Activated naive CD8-positive, alpha-beta T cell treated with anti-CD3 and anti-CD28 coated beads, Interleukin-2, amount 50 U/mL, for 24 hours (primary cell): ENCODE results near the gene C17orf107.

ENCODE experiments used
- ATAC-seq: fragments of 150-1000 bp; cut with Tn5 transposase; one replicate; pipeline ENCODE4 v1.10.0; 2021
- DNase-seq: peaks from one replicate; pipeline ENCODE4 v3.0.0; 2021
- H3K27ac Mint-ChIP-seq: one replicate; pipeline ENCODE4 v1.8.0; 2021; ENCODE audit warnings: mild to moderate bottlenecking, mixed read lengths
- H3K27me3 Mint-ChIP-seq: one replicate; pipeline ENCODE4 v1.8.0; 2021; ENCODE audit warnings: mixed read lengths
- H3K36me3 Mint-ChIP-seq: one replicate; pipeline ENCODE4 v1.8.0; 2021; ENCODE audit warnings: low read depth, mixed read lengths
- H3K4me1 Mint-ChIP-seq: one replicate; pipeline ENCODE4 v1.8.0; 2021; ENCODE audit warnings: mixed read lengths
- H3K4me3 Mint-ChIP-seq: one replicate; pipeline ENCODE4 v1.8.0; 2021; ENCODE audit warnings: mild to moderate bottlenecking, moderate library complexity, mixed read lengths
- H3K9me3 Mint-ChIP-seq: one replicate; pipeline ENCODE4 v1.8.0; 2021; ENCODE audit warnings: mixed read lengths

The C17orf107 gene

DNA sequence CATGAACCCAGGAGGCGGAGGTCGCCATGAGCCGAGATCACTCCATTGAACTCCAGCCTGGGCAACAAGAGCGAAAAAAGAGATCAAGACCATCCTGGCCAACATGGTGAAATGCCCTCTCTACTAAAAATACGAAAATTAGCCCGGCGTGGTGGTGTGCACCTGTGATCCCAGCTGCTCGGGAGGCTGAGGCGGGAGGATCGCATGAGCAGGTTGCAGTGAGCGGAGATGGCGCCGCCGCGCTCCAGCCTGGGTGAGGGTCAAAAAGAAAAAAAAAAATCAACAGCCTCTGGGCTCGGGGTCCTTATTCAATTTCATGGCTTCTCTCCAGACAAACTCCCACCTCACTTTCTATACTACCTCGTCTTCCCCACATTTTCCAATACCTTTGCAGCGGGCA is 29.5 kb downstream of the C17orf107 start:
- Mint-ChIP-seq H3K36me3 (peaks cover 8% of the 10 kb centered on the region), H3K27me3 (no peaks in the 10 kb centered on the region), H3K27ac (no peak overlapping the region), H3K4me1 (peaks cover 7% of the 10 kb centered on the region), H3K4me3 (no peak overlapping the region), H3K9me3 (no peaks in the 10 kb centered on the region)
- no peak for DNase-seq
- no peak for ATAC-seq

GRCh38 chr17:4931963-4932362 is 32.6 kb downstream of the C17orf107 start, which contains the start of gene GP1BA:
Gene GP1BA, plus strand, starts transcription at chr17:4932277. Its CDS starts 328 bp downstream, at chr17:4932605.
- H3K27ac Mint-ChIP-seq = no peak within 1 kb of the TSS
- no peaks in the 10 kb centered on the region for H3K27me3 Mint-ChIP-seq
- H3K4me1 Mint-ChIP-seq = peaks cover 20% of the 10 kb centered on the region
- no peak for DNase-seq
- H3K4me3 Mint-ChIP-seq = no peak within 1 kb of the TSS
- no peak for ATAC-seq
- H3K36me3 Mint-ChIP-seq = peaks cover 15% of the 10 kb centered on the region
- H3K9me3 Mint-ChIP-seq = no peaks in the 10 kb centered on the region

GRCh38 chr17:4932756-4933155 is 33.4 kb downstream of the C17orf107 start:
- no peaks in the 10 kb centered on the region for H3K27me3 Mint-ChIP-seq
- ATAC-seq = no peak
- no peak for DNase-seq
- peaks cover 21% of the 10 kb centered on the region for H3K4me1 Mint-ChIP-seq
- no peak overlapping the region for H3K4me3 Mint-ChIP-seq
- peaks cover 18% of the 10 kb centered on the region for H3K36me3 Mint-ChIP-seq
- H3K9me3 Mint-ChIP-seq = no peaks in the 10 kb centered on the region
- H3K27ac Mint-ChIP-seq = no peak overlapping the region

DNA sequence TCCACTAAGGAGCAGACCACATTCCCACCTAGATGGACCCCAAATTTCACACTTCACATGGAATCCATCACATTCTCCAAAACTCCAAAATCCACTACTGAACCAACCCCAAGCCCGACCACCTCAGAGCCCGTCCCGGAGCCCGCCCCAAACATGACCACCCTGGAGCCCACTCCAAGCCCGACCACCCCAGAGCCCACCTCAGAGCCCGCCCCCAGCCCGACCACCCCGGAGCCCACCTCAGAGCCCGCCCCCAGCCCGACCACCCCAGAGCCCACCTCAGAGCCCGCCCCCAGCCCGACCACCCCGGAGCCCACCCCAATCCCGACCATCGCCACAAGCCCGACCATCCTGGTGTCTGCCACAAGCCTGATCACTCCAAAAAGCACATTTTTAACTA is 34.3 kb downstream of the C17orf107 start:
- Mint-ChIP-seq H3K27ac (peak overlapping the region; percentile 49), H3K36me3 (peaks cover 19% of the 10 kb centered on the region), H3K9me3 (no peaks in the 10 kb centered on the region), H3K27me3 (no peaks in the 10 kb centered on the region), H3K4me3 (peak overlapping the region; percentile 23), H3K4me1 (peaks cover 28% of the 10 kb centered on the region)
- ATAC-seq (no peak), DNase-seq (no peak)

DNA sequence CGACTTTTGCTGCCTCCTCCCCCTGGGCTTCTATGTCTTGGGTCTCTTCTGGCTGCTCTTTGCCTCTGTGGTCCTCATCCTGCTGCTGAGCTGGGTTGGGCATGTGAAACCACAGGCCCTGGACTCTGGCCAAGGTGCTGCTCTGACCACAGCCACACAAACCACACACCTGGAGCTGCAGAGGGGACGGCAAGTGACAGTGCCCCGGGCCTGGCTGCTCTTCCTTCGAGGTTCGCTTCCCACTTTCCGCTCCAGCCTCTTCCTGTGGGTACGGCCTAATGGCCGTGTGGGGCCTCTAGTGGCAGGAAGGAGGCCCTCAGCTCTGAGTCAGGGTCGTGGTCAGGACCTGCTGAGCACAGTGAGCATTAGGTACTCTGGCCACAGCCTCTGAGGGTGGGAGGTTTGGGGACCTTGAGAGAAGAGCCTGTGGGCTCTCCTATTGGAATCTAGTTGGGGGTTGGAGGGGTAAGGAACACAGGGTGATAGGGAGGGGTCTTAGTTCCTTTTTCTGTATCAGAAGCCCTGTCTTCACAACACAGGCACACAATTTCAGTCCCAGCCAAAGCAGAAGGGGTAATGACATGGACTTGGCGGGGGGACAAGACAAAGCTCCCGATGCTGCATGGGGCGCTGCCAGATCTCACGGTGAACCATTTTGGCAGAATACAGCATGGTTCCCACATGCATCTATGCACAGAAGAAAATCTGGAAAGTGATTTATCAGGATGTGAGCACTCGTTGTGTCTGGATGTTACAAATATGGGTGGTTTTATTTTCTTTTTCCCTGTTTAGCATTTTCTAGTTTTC is 35.0 kb downstream of the C17orf107 start:
- Mint-ChIP-seq H3K4me3 (peak overlapping the region; percentile 23), H3K4me1 (peaks cover 33% of the 10 kb centered on the region)

DNA sequence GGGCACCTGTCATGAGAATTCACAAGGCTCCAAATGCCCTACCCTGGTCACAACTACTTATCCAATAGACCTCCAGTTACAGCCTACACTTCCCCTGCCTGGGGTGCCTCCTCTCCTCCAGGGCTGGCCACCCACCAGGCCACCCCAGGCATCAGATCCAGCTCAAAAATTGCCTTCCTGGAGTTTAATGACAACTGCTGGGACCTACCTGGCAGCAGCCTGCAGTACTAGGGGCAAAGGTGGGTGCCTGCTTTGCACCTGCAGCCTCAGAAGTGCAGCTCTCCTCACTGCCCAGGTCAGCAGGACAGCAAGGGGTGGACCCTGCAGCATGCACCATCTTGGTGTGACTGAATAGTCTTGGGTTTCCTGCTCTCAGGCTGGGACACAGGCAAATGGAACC is 36.3 kb downstream of the C17orf107 start:
- H3K27me3 Mint-ChIP-seq = peaks cover 2% of the 10 kb centered on the region
- no peak for ATAC-seq
- no peak overlapping the region for H3K27ac Mint-ChIP-seq
- no peaks in the 10 kb centered on the region for H3K9me3 Mint-ChIP-seq
- DNase-seq = no peak
- H3K4me3 Mint-ChIP-seq = no peak overlapping the region
- peaks cover 35% of the 10 kb centered on the region for H3K4me1 Mint-ChIP-seq
- peaks cover 17% of the 10 kb centered on the region for H3K36me3 Mint-ChIP-seq

More for the DNA sequence above, 35.0 kb downstream of the C17orf107 start:
- no peaks in the 10 kb centered on the region for H3K9me3 Mint-ChIP-seq
- ATAC-seq = no peak
- H3K27me3 Mint-ChIP-seq = no peaks in the 10 kb centered on the region
- no peak for DNase-seq
- H3K27ac Mint-ChIP-seq = peak overlapping the region; percentile 49
- peaks cover 19% of the 10 kb centered on the region for H3K36me3 Mint-ChIP-seq

- peaks cover 40% of the 10 kb centered on the region for H3K4me1 Mint-ChIP-seq
Measured at GRCh38 chr17:4936436-4936835, 37.1 kb downstream of the C17orf107 start.

DNA sequence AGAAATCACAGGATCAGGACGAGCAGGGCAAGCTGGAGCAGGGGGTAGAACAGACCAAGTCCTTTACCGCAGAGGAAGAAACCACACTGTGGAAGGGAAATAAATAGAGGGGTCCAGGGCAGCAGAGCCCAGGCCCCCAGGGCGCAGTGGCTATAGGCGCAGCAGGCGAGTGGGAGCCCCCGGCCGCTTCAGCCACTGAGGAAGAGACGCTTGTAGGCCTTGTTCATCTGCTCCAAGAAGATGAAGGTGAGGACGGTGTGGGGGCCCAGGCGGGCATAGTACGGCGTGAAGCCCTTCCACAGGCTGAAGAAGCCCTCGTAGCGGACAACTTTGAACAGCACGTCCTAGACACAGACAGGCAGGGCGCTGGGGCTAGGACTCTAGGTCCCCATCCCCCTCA is 38.2 kb downstream of the C17orf107 start:
- Mint-ChIP-seq H3K36me3 (peaks cover 30% of the 10 kb centered on the region), H3K27me3 (peaks cover 2% of the 10 kb centered on the region), H3K4me1 (peaks cover 52% of the 10 kb centered on the region), H3K27ac (no peak overlapping the region), H3K4me3 (no peak overlapping the region), H3K9me3 (no peaks in the 10 kb centered on the region)
- DNase-seq (no peak), ATAC-seq (no peak)

More at GRCh38 chr17:4936436-4936835, 37.1 kb downstream of the C17orf107 start:
- Mint-ChIP-seq H3K36me3 (peaks cover 19% of the 10 kb centered on the region), H3K27me3 (peaks cover 2% of the 10 kb centered on the region), H3K4me3 (no peak overlapping the region), H3K27ac (peak overlapping the region; percentile 16), H3K9me3 (no peaks in the 10 kb centered on the region)
- ATAC-seq (no peak), DNase-seq (no peak)

DNA sequence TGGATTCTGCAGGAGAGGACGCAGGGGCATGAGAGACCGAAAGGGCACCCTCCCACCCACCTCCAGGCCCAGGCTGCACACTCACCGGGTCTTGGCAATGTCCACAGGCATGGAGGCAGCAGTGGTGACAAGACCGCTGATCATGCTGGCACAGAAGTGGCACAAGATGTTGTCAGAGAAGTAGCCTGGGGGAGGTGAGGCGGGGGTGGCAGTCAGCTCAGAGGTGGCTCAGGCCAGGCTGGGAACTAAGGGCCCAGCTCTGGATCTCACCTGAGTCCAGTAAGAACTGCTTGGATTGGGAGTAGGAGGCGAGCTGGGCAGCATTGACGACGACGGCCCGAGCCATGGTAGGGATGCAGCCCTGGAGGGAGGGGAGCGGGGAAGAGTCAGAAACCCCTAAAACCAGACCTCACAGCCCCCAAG is 38.7 kb downstream of the C17orf107 start:
- peaks cover 55% of the 10 kb centered on the region for H3K4me1 Mint-ChIP-seq
- peaks cover 35% of the 10 kb centered on the region for H3K36me3 Mint-ChIP-seq
- H3K4me3 Mint-ChIP-seq = peak overlapping the region; percentile 99

GRCh38 chr17:4938688-4939545 is 39.6 kb downstream of the C17orf107 start:
- peaks cover 60% of the 10 kb centered on the region for H3K4me1 Mint-ChIP-seq
- no peak for DNase-seq

More for the DNA sequence above, 38.7 kb downstream of the C17orf107 start:
- ATAC-seq (no peak), DNase-seq (no peak)
- no peaks in the 10 kb centered on the region for H3K9me3 Mint-ChIP-seq
- H3K27ac Mint-ChIP-seq = peak overlapping the region; percentile 99
- peaks cover 2% of the 10 kb centered on the region for H3K27me3 Mint-ChIP-seq

DNA sequence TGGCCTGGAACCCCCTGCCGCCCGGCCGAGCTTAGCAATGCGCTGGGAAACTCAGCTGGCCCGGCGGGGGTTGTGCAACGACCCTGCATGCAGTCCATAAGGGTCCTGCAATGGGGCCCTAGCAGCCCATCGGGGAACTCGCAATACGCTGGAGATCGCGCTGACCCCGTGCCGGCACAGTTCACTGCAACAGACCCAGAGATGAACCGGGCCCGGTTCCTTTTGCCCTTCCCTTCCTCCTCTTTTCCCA is 40.1 kb downstream of the C17orf107 start:
- H3K4me1 Mint-ChIP-seq = peaks cover 60% of the 10 kb centered on the region
- H3K27ac Mint-ChIP-seq = peak overlapping the region; percentile 99
- H3K36me3 Mint-ChIP-seq = peaks cover 42% of the 10 kb centered on the region
- peaks cover 2% of the 10 kb centered on the region for H3K27me3 Mint-ChIP-seq
- DNase-seq (peak; percentile 28), ATAC-seq (no peak)
- H3K9me3 Mint-ChIP-seq = no peaks in the 10 kb centered on the region
- H3K4me3 Mint-ChIP-seq = peak overlapping the region; percentile 99

More at GRCh38 chr17:4938688-4939545, 39.6 kb downstream of the C17orf107 start:
- no peak for ATAC-seq
- Mint-ChIP-seq H3K36me3 (peaks cover 38% of the 10 kb centered on the region), H3K4me3 (peak overlapping the region; percentile 99), H3K9me3 (no peaks in the 10 kb centered on the region), H3K27ac (peak overlapping the region; percentile 99), H3K27me3 (peaks cover 2% of the 10 kb centered on the region)

GRCh38 chr17:4939796-4940554 is 40.6 kb downstream of the C17orf107 start, which contains the start of the genes RNF167 and SLC25A11:
Gene RNF167, plus strand, starts transcription at chr17:4940268. Its CDS starts 642 bp downstream, at chr17:4940910.
Gene SLC25A11, minus strand, starts transcription at chr17:4940046. Its CDS starts 136 bp downstream, at chr17:4939910.
- peak within 1 kb of the TSS; percentile 99 for H3K27ac Mint-ChIP-seq
- H3K36me3 Mint-ChIP-seq = peaks cover 43% of the 10 kb centered on the region
- ATAC-seq (peak; percentile 79), DNase-seq (peak; percentile 94)
- peaks cover 62% of the 10 kb centered on the region for H3K4me1 Mint-ChIP-seq
- peaks cover 2% of the 10 kb centered on the region for H3K27me3 Mint-ChIP-seq
- H3K4me3 Mint-ChIP-seq = peak within 1 kb of the TSS; percentile 99
- no peaks in the 10 kb centered on the region for H3K9me3 Mint-ChIP-seq

DNA sequence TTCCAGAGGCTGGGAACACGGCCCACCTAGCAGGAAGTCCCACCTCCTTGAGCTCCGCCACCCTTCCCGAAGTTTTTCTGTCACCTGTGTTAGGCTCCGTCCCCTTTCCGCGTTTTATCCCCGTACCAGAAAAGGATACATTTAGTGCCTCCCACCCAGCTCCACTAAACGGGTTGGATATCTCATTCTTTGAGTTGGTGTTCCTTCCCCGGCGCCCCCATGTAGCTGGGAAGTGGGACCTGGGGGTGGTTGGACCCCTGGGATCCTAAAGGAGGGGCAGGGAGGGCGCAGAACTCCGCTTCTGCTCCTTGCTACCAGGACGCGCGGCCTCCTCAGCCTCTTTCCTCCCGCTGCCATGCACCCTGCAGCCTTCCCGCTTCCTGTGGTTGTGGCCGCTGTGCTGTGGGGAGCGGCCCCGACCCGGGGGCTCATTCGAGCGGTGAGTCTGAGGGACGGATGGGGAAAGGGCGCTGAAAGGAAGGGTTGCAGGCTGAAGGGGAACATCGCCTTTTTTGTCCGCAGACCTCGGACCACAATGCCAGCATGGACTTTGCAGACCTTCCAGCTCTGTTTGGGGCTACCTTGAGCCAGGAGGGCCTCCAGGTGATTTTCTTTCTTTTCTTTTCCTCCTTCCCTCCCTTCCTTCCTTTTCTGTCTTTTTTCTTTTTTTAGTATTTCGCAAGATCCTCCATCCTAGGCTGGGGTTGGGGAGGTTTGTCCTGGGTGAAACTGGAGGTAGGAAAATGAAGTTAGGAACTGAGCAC is 41.4 kb downstream of the C17orf107 start:
- ATAC-seq (peak; percentile 1), DNase-seq (peak; percentile 63)
- no peaks in the 10 kb centered on the region for H3K9me3 Mint-ChIP-seq
- peak overlapping the region; percentile 99 for H3K27ac Mint-ChIP-seq
- H3K36me3 Mint-ChIP-seq = peaks cover 51% of the 10 kb centered on the region
- H3K4me1 Mint-ChIP-seq = peaks cover 69% of the 10 kb centered on the region
- peaks cover 2% of the 10 kb centered on the region for H3K27me3 Mint-ChIP-seq
- peak overlapping the region; percentile 99 for H3K4me3 Mint-ChIP-seq

DNA sequence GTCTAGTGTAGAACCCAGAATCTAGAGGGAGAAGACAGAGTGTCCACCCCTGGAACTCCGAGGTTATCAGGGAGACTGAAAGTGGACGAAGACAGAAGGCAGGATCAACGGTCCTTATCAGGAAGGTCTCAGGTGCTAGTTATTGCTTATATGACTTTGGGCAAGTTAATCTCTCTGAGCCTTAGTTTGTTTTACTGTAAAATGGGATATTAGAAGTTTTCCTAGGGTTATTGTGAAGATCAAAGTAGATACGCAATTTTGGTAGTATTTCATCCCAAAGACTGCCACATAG is 41.9 kb downstream of the C17orf107 start:
- H3K4me3 Mint-ChIP-seq = peak overlapping the region; percentile 99
- ATAC-seq = no peak
- peaks cover 53% of the 10 kb centered on the region for H3K36me3 Mint-ChIP-seq
- H3K4me1 Mint-ChIP-seq = peaks cover 70% of the 10 kb centered on the region
- H3K9me3 Mint-ChIP-seq = no peaks in the 10 kb centered on the region
- DNase-seq = no peak
- peak overlapping the region; percentile 99 for H3K27ac Mint-ChIP-seq
- peaks cover 2% of the 10 kb centered on the region for H3K27me3 Mint-ChIP-seq
